ENCODE measurements around the gene BRD9.

BRD9 gene

DNA sequence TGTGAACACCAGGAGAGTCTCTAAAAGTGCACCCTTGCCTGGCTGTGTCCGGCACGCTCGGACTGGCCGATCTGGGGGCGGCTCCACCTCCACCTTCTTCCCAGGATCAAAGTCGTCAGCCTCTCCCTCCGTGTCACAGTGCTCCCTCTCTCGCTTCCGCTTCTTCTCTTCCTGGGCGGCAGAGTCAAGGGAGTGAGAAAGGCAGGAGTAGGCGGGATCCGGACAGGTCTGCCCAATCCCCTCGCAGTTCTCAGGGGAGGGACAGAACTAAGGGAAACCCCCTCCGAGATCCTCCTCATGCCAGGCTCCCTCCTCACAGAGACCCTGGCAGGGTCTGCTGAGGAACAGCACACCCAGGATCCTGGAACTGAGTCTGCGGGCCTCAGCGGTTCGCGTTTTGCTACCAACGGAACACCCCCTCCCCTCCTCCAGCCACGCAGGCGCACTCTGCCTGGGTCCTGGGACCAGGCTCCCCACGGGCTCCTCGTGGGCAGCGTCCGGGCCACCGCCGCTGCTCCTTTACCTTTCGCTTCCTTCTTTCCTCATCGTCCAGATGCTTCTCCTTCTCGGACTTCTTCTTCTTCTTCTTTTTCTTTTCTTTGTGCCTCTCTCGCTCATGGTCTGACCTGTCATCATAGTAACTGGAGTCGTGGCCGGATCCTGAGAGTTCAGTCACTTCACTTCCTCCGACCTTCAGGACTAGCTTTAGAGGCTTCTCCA, 1.3 kb downstream of the BRD9 start:
- H3K36me3 Mint-ChIP-seq: peaks cover 5% of the 10 kb centered on the region
- peaks cover 28% of the 10 kb centered on the region for H3K4me1 Mint-ChIP-seq
- H3K9me3 Mint-ChIP-seq: no peaks in the 10 kb centered on the region
- peak overlapping the region; percentile 91 for H3K4me3 Mint-ChIP-seq
- H3K27ac Mint-ChIP-seq: peak overlapping the region; percentile 83
- H3K27me3 Mint-ChIP-seq: no peaks in the 10 kb centered on the region

DNA sequence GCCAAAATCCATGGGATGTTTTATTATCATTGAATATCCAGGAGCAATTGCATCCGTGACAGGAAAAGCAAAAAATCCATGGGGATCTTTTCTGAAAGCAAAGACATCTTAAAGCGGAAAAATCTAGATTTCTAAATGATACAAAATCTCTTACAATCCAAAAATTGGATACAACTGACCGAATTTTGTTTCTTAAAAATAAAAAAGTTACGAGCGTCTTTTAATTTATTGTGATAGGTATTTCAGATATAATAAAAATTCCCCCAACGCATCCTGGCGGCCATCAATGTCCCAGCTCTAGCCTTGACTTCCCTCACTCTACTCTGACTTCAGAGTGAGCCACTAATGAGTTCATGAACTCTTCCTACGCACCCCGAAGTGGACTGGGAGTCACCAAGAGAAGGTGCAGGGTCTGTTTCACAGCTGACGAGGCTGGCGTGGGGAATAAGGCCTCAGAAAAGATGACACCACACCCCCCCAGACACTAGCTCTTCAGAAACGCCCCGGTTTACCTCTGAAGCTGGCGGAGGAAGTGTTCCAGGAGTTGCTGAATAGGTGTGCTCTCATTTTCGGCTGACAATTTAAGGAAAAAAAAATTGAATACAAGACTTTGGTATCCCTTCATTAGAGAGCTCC, 3.4 kb downstream of the BRD9 start:
- H3K36me3 Mint-ChIP-seq: peaks cover 5% of the 10 kb centered on the region
- no peaks in the 10 kb centered on the region for H3K9me3 Mint-ChIP-seq
- peaks cover 28% of the 10 kb centered on the region for H3K4me1 Mint-ChIP-seq
- no peak overlapping the region for H3K27ac Mint-ChIP-seq
- H3K4me3 Mint-ChIP-seq: no peak overlapping the region
- no peaks in the 10 kb centered on the region for H3K27me3 Mint-ChIP-seq

DNA sequence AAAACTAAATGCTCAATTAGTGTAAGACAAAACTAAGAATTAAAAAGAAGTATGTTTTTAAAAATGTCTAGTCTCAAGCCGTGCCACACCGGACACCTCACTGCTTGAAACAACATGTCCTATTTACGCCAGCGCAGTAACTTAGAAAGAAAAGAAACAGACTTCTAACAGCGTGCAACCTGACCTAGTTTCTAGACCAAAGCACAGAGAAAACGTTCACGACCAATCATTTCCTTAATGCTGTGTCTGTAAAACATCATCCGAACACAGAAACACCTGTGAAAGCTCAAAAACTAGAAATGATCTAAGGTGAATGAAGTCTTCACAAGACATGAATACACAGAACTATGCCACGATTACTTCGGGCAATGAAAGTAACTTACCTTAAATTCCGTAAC, 4.0 kb downstream of the BRD9 start:
- Mint-ChIP-seq H3K27me3 (no peaks in the 10 kb centered on the region), H3K27ac (no peak overlapping the region), H3K4me1 (peaks cover 28% of the 10 kb centered on the region), H3K9me3 (no peaks in the 10 kb centered on the region), H3K36me3 (peaks cover 5% of the 10 kb centered on the region), H3K4me3 (no peak overlapping the region)

DNA sequence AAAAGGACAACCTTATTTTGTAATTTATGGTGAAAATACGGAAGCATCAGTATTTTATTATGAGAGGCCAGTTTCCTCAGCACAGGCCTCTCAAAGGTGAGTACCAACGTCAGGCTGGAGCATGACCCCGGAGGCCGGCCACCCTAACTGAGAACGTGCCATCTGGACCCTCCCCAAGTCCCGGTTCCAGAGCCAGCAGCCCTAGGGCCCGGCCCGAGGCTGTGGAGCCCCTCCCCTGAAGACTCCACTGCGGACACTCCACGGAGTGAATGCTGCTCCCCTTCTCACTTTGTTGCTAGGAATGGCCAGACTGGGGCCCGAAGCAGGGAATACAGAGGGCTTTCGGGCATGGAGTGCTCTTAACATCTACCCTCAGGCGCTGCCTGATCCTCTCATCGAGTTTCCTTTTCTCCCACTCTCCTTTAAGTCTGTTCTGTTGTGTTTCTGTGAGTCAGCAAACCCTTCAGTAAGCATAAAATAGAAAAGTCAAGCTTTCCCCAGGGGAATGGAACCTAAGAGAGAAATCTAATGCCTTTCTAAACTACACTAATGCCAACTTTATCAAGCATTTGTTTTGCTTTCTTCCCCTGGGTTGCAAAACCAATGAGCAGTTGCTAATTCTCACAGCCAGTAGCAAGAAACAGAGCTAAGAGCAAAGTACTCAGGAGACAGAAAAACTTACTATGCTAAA, 4.5 kb downstream of the BRD9 start:
- Mint-ChIP-seq H3K36me3 (peaks cover 8% of the 10 kb centered on the region), H3K27me3 (no peaks in the 10 kb centered on the region), H3K4me3 (no peak overlapping the region), H3K27ac (no peak overlapping the region), H3K9me3 (no peaks in the 10 kb centered on the region), H3K4me1 (peaks cover 32% of the 10 kb centered on the region)

DNA sequence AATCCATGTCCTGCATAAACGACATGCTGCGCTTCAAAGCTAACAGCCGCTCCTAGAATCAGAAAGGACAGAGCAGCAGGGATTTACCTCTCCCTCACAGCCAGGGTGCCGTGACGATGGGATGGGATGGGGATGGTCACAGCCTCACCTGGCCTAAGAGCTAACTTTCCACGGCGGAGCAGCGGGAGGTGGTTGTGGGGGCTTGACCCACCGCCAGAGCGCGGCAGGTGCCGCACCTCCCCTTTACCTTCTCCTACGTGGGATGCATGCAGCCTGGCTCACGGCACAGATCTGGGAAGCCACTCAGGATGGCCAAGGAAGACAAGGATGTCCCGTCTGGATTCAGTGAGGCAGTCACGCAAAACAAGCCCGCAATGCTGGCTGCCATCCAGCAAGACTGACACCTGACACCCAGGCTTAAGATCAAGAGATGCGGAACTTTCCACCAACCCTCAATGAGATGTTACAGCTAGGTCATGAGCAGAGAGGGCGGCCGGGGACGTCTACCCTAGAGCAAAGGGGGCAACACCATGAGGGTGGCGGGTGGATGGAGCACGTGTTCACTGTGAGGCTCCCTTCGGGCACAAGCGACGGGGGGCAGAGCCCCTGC, 5.8 kb downstream of the BRD9 start:
- H3K36me3 Mint-ChIP-seq: peaks cover 20% of the 10 kb centered on the region
- no peak overlapping the region for H3K27ac Mint-ChIP-seq
- no peaks in the 10 kb centered on the region for H3K27me3 Mint-ChIP-seq
- H3K4me3 Mint-ChIP-seq: no peak overlapping the region
- peaks cover 44% of the 10 kb centered on the region for H3K4me1 Mint-ChIP-seq
- peaks cover 6% of the 10 kb centered on the region for H3K9me3 Mint-ChIP-seq

DNA sequence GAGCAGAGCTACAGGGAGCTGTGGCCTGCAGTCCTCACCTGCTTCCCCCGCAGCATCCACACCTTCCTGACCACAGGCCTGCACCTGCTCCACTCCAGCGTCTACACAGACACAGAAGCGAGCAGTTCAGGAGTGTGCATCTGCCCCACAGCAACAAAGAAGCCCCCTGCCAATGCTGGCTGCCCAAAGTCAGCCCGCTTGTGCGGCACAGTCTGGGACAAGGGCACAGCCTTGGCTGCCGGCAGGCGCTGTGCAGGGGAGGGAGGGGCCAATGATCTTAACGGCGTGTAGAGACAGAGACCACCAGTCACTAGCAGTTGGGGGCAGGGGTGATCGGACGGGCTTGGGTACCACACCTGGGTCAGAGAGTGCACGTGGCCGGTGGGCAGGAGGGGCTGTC, 6.6 kb downstream of the BRD9 start:
- Mint-ChIP-seq H3K4me1 (peaks cover 36% of the 10 kb centered on the region), H3K27me3 (no peaks in the 10 kb centered on the region), H3K9me3 (peaks cover 6% of the 10 kb centered on the region), H3K27ac (no peak overlapping the region), H3K36me3 (peaks cover 18% of the 10 kb centered on the region), H3K4me3 (no peak overlapping the region)

DNA sequence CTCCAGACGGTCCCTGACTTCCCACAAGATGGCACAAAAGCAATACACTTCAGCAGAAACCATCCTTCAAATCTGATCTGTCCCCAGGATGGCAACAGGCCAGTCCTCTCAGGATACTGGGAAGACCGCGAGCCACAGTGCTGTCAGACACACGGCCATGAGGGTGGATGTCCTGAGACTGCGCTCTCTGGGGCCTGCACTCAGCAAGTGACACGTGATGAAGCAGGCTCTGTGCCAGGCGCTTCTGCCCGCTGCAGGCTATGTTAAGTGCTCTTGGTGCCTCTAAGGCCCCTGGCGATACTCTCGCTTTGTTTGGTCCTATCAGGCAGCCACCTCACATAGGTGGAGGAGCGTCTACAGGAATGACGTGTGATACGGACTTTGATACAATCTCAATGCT, 7.1 kb downstream of the BRD9 start:
- Mint-ChIP-seq H3K9me3 (peaks cover 6% of the 10 kb centered on the region), H3K36me3 (peaks cover 18% of the 10 kb centered on the region)

DNA sequence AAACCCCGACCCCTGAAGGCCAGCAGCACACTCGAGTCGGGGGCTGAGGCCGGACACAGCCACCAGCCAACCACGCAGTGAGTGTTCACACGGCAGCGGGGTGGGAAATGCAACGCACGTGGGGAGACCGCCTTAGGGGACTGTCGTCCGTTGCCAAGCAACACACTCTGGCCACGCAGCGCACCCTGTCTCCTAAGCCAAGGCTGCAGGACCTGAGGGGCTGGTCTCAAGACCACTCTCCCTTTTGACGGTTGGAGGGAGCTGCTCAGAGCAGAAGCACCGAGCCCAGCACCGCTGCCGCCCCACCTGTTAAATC, 7.5 kb downstream of the BRD9 start:
- H3K36me3 Mint-ChIP-seq: peaks cover 18% of the 10 kb centered on the region
- H3K27ac Mint-ChIP-seq: no peak overlapping the region
- no peak overlapping the region for H3K4me3 Mint-ChIP-seq
- peaks cover 30% of the 10 kb centered on the region for H3K4me1 Mint-ChIP-seq
- no peaks in the 10 kb centered on the region for H3K27me3 Mint-ChIP-seq
- peaks cover 6% of the 10 kb centered on the region for H3K9me3 Mint-ChIP-seq

More for the DNA sequence above, 7.1 kb downstream of the BRD9 start:
- Mint-ChIP-seq H3K27me3 (no peaks in the 10 kb centered on the region), H3K4me3 (no peak overlapping the region), H3K4me1 (peaks cover 31% of the 10 kb centered on the region), H3K27ac (no peak overlapping the region)

DNA sequence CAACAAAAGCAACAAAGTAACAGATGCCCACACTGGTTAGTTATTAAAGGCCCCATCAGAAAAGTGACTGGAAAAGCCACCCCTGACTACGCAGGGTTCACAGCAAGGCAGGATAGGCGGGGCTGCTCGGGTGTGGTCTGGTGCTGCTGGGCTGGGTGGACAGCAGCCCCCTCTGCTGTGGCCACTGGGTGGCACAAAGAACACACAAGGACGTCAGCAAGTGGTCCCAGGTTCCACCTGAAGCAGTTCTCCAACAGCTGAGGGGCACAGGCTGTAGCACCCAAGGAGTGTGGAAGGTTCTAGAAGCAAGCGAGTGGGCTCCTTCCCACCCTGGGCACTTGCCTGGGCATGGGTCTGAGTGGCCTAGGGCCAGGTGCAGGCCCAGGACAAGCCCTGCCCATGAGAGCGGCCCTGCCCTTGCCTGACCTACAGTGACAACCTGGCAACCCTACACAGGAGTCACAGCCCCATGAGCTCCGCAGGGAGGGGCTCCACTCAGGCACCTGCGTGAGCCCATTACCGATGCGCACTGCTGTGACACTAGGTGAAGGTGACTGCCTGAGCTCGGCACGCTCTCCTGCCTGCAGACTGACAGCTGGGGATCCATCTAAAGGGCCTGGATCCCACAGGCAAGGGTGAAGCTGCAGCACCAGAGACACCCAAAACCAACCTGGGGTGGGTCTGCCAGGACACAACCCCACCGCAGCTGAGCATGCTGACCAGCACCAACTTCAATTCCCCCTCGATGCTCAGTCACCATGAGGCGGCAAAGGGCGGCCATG, 8.1 kb downstream of the BRD9 start:
- no peak overlapping the region for H3K4me3 Mint-ChIP-seq
- H3K4me1 Mint-ChIP-seq: peaks cover 27% of the 10 kb centered on the region
- H3K36me3 Mint-ChIP-seq: peaks cover 18% of the 10 kb centered on the region
- H3K27me3 Mint-ChIP-seq: no peaks in the 10 kb centered on the region
- peaks cover 6% of the 10 kb centered on the region for H3K9me3 Mint-ChIP-seq
- no peak overlapping the region for H3K27ac Mint-ChIP-seq

DNA sequence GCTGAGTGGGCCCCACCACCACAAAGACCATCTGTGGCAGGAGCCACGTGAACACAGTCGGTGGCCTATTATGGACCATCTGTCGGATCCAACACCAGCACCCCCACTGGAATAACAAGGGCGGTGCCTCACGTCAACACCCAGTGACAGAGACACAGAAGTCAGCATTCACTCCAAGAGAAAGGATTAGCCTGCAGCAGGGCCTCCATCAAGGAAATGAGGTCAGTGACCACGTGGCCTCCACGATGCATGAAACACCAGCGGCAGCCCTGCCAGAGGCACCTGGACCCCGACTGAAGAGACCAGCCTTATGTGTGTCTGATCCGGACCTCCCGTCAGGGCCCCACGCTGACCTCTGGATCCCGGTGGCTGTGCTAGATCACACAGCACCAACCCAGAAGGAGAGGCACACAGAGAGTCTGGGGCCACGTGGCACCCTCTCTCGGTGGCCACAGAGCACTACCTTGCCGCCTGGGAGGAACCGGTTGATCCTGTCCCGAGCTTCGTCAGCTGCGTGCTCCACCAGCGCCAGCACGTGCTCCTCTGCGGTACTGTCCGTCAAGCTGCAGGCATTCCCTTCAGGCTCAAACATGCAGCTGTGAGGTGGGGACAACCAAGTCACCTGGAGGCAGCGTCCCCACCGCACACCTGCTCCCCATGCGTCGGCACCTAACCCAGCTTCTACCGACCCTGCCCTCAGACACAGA, 9.0 kb downstream of the BRD9 start:
- Mint-ChIP-seq H3K4me1 (peaks cover 22% of the 10 kb centered on the region), H3K27me3 (no peaks in the 10 kb centered on the region), H3K36me3 (peaks cover 18% of the 10 kb centered on the region), H3K4me3 (no peak overlapping the region), H3K27ac (no peak overlapping the region), H3K9me3 (peaks cover 6% of the 10 kb centered on the region)

DNA sequence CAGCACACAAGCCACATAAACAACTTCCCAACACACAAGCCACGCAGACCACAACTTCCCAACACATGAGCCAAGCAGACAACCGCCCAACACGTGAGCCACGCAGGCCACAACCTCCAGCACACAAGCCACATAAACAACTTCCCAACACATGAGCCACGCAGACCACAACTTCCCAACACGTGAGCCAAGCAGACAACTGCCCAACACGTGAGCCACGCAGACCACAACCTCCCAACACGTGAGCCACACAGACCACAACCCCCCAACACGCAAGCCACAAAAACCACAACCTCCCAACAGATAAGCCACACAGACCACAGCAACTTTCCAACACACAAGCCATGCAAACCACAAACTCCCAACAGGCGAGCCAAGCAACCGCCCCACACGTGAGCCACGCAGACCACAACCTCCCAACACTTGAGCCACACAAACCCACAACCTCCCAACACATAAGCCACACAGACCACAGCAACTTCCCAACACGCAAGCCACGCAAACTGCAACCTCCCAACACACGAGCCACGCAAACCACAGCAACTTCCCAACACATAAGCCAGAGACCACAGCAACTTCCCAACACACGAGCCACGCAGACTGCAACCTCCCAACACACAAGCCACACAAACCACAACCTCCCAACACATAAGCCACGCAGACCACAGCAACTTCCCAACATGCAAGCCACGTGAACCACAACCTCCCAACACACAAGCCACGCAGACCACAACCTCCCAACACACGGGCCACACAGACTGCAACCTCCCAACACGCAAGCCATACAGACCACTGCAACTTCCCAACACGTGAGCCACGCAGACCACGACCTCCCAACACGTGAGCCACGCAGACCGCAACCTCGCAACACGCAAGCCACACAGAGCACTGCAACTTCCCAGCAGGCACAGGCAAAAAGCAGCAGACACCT, 10.1 kb downstream of the BRD9 start:
- Mint-ChIP-seq H3K36me3 (peaks cover 18% of the 10 kb centered on the region), H3K27ac (peak overlapping the region; percentile 86), H3K4me3 (peak overlapping the region; percentile 15), H3K4me1 (peaks cover 16% of the 10 kb centered on the region), H3K9me3 (peaks cover 6% of the 10 kb centered on the region), H3K27me3 (no peaks in the 10 kb centered on the region)

DNA sequence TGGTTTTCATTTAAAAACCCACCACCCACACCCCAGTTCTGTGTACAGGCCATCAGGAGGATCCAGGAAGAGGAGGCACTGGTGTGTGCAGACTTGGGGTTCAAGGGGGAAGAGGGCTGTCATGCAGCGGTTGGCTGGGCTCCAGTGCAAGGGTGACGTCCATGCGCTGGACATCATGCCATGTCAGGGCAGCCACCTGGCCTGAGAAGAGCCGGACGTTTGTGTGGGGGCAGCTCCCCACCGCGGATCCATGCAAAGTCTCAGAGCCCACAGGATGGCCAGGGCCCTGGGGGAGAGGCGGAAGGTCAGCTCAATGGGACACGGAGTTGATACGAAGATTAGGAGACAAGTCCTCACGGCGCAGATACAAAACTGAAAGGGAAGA, 11.1 kb downstream of the BRD9 start:
- Mint-ChIP-seq H3K36me3 (peaks cover 18% of the 10 kb centered on the region), H3K4me1 (peaks cover 16% of the 10 kb centered on the region), H3K27ac (no peak overlapping the region)

DNA sequence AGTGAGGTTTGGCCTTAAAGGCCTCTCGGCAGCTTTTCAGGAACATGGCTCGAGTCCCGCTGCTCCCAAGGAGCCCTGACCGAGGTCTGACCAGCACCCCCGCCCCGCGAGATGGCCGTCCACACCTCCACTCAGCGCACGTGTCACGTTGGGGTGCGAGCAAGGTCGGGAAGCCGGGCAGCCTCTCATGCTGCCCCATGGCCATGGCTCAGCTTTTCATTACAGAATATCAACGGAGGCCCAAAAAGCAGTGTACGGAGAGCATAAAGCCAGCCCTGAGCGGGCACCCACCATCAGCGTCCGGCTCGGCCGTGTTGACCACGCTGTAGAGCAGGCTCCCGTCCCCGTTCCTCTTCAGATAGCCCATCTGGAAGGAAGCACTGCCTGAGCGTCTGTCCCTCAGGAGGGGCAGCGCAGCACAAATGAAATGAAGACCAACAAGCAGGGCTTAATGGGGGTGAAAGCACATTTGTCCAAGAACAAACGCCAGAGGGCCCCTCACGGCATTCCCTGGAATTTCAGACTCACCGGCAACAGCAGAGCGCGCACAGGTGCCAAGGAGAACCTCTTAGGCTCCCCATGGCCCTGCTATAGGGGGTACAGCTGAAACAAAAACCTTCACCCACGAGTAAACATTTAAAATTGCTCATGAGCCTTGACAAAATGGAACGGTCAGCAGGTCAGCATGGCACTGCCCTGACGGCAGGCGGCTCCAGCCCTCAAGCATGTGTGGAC, 11.6 kb downstream of the BRD9 start:
- Mint-ChIP-seq H3K4me3 (no peak overlapping the region), H3K27ac (no peak overlapping the region), H3K4me1 (peaks cover 16% of the 10 kb centered on the region), H3K9me3 (peaks cover 6% of the 10 kb centered on the region), H3K36me3 (peaks cover 18% of the 10 kb centered on the region), H3K27me3 (no peaks in the 10 kb centered on the region)

More for the DNA sequence above, 11.1 kb downstream of the BRD9 start:
- no peak overlapping the region for H3K4me3 Mint-ChIP-seq
- H3K27me3 Mint-ChIP-seq: no peaks in the 10 kb centered on the region
- peaks cover 6% of the 10 kb centered on the region for H3K9me3 Mint-ChIP-seq

Data from activated naive CD4-positive, alpha-beta T cell treated with anti-CD3 and anti-CD28 coated beads, Interleukin-2, amount 50 U/mL, for 24 hours (primary cell).